ENCODE measurements around the gene WWP2.

WWP2 gene

DNA sequence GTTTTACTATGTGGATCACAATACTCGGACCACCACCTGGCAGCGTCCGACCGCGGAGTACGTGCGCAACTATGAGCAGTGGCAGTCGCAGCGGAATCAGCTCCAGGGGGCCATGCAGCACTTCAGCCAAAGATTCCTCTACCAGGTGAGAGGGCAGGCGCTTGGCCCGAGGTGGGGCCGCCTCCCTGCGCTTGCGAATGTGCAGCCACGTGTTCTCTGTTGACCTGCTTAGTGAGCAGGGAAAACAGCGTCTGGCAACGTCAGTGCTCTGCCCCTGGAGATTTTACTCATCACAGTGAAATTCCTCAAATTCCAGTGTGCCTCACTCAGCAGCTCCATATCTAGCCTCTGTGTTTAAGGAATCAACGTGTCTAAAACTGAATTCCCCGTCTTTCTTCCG is 155.6 kb downstream of the WWP2 start:
- TF ChIP-seq Cebpa-rat (IDR thresholded peaks at IDR 0.05) = no peak
- Histone ChIP-seq H3K4me1 (peaks cover 0 to 9% (median 8%) of the 10 kb centered on the region in 10 experiments; a peak in 15 of 20 replicates), H3K9me3 (replicated peaks in 1 of 11) (no peaks in the 10 kb centered on the region), H3K27me3 (no peaks in the 10 kb centered on the region), H3K36me3 (peaks cover 4 to 86% (median 24%) of the 10 kb centered on the region in 11 experiments; a peak in 15 of 22 replicates), H3K9ac (no peak overlapping the region), H3K4me2 (no peak overlapping the region), H3K4me3 (no peak overlapping the region), H3K27ac (no peak overlapping the region), H4K20me1 (no peaks in the 10 kb centered on the region)

- Histone ChIP-seq H3K27me3 (no peaks in the 10 kb centered on the region), H3K4me1 (peaks cover 0 to 14% (median 12%) of the 10 kb centered on the region in 10 experiments; a peak in 15 of 20 replicates), H3K36me3 (peaks cover 4 to 84% (median 24%) of the 10 kb centered on the region in 11 experiments; a peak in 15 of 22 replicates), H3K4me2 (no peak overlapping the region), H4K20me1 (no peaks in the 10 kb centered on the region), H3K9me3 (replicated peaks in 1 of 11) (no peaks in the 10 kb centered on the region), H3K4me3 (no peak overlapping the region), H3K9ac (no peak overlapping the region), H3K27ac (no peak overlapping the region)
- no peak for TF ChIP-seq Cebpa-rat (IDR thresholded peaks at IDR 0.05)
These were observed 156.1 kb downstream of the WWP2 start for GRCh38 chr16:69918241-69918640.

GRCh38 chr16:69921127-69921526 is 159.0 kb downstream of the WWP2 start:
- Histone ChIP-seq H3K9ac (no peak overlapping the region), H3K4me1 (peaks cover under 1 to 42% (median 36%) of the 10 kb centered on the region in 10 experiments; a peak in 17 of 20 replicates), H4K20me1 (peaks cover 0 to 23% (median 0%) of the 10 kb centered on the region in 11 experiments; a peak in 5 of 22 replicates), H3K4me3 (no peak overlapping the region), H3K4me2 (no peak overlapping the region), H3K9me3 (replicated peaks in 1 of 11) (no peaks in the 10 kb centered on the region), H3K27ac (no peak overlapping the region), H3K36me3 (peaks cover 4 to 77% (median 25%) of the 10 kb centered on the region in 11 experiments; a peak in 15 of 22 replicates), H3K27me3 (0 out of 22 replicates have a peak, but pooled peaks cover 0 to 4% (median 0%) of the 10 kb centered on the region in 11 experiments)
- no peak for TF ChIP-seq Cebpa-rat (IDR thresholded peaks at IDR 0.05)

- Histone ChIP-seq H4K20me1 (peaks cover 0 to 33% (median 0%) of the 10 kb centered on the region in 11 experiments; a peak in 9 of 22 replicates), H3K4me3 (no peak overlapping the region), H3K27ac (no peak overlapping the region), H3K9ac (no peak overlapping the region), H3K9me3 (replicated peaks in 1 of 11) (no peaks in the 10 kb centered on the region), H3K36me3 (peaks cover 4 to 77% (median 30%) of the 10 kb centered on the region in 11 experiments; a peak in 15 of 22 replicates), H3K4me1 (peaks cover 11 to 53% (median 47%) of the 10 kb centered on the region in 10 experiments), H3K27me3 (0 out of 22 replicates have a peak, but pooled peaks cover 0 to 4% (median 0%) of the 10 kb centered on the region in 11 experiments), H3K4me2 (peak overlapping the region in 8 of 11 experiments; percentile 18 to 68 (median 51); a peak in 14 of 22 replicates)
- no peak for TF ChIP-seq Cebpa-rat (IDR thresholded peaks at IDR 0.05)
These were observed 160.1 kb downstream of the WWP2 start for GRCh38 chr16:69922200-69922599.

DNA sequence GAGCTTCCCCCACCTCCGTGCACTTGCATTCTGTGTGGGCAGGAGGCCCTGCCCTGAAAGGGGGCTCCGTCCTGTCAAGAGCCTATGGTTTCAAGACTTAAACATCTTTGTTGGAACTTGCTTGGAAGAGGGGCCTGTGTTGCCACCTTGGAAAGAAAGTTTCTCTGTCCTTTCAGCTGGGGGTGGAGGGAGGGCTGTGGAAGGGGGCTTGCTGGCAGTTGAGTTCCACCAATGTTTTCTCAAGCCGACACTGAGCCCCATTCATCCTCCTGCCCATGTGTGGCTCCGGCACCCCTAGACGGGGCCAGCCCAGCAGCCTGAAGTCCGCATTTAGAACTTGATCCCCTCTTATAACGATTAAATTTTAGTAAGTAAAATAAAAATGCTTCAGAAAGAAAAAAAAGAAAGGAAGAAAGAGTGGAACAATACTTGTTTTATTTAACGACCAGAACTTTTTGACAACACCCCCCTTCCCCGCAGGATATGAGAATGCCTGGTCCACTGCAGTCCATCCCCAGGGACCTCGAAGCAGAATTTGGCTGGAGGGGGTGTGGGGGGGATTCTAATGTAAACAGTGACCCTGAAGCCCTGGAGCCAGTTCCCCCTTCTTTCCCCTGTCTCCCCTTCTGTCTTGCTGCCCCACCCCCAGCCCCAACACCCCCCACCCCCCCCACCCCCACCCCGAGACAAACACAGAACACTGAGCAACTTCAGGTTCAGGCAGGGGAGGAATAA is 162.1 kb downstream of the WWP2 start:
- H3K4me2 ChIP-seq = peak overlapping the region in 9 of 11 experiments; percentile 15 to 89 (median 59); a peak in 17 of 22 replicates
- H3K9ac ChIP-seq = peak overlapping the region in 3 of 11 experiments; percentile 1 to 44 (median 37); a peak in 3 of 22 replicates

DNA sequence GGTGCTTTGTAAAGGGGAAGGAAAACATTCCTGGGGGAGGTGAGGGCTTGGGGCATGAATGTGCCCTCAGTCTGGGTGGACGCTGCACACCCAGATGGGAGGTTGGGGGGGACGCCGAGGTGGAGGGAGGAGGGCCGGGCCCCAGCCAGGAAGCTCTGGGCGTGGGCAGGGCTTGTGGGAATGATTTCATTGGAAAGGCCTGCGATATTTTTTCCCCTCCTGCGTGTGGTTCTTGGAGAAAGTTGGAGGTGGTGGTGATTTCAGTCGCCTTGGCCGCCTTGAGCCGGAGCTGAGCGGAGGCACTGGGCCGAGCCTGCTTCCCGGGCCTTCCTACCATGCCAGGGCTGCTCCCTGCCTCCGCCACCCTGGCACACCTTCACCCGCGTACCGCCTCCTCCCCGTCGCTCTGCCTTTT is 162.7 kb downstream of the WWP2 start:
- H3K9me3 ChIP-seq (replicated peaks in 1 of 11) = no peaks in the 10 kb centered on the region
- H3K4me2 ChIP-seq = peak overlapping the region in 7 of 11 experiments; percentile 22 to 90 (median 59); a peak in 11 of 22 replicates
- peaks cover 3 to 78% (median 22%) of the 10 kb centered on the region in 11 experiments; a peak in 14 of 22 replicates for H3K36me3 ChIP-seq
- H3K27ac ChIP-seq = no peak overlapping the region
- H4K20me1 ChIP-seq = peaks cover 0 to 59% (median 0%) of the 10 kb centered on the region in 11 experiments; a peak in 10 of 22 replicates
- no peak overlapping the region for H3K4me3 ChIP-seq
- 0 out of 22 replicates have a peak, but pooled peaks cover 0 to 4% (median 0%) of the 10 kb centered on the region in 11 experiments for H3K27me3 ChIP-seq
- no peak overlapping the region for H3K9ac ChIP-seq
- TF ChIP-seq Cebpa-rat (IDR thresholded peaks at IDR 0.05) = no peak
- H3K4me1 ChIP-seq = peaks cover 14 to 79% (median 72%) of the 10 kb centered on the region in 10 experiments

More for the DNA sequence above, 162.1 kb downstream of the WWP2 start:
- H3K27me3 ChIP-seq = 0 out of 22 replicates have a peak, but pooled peaks cover 0 to 4% (median 0%) of the 10 kb centered on the region in 11 experiments
- peaks cover 14 to 73% (median 66%) of the 10 kb centered on the region in 10 experiments for H3K4me1 ChIP-seq
- H3K27ac ChIP-seq = peak overlapping the region in 4 of 11 experiments; percentile 13 to 45 (median 40); a peak in 7 of 22 replicates
- peaks cover 0 to 53% (median 0%) of the 10 kb centered on the region in 11 experiments; a peak in 9 of 22 replicates for H4K20me1 ChIP-seq
- H3K4me3 ChIP-seq = no peak overlapping the region
- H3K36me3 ChIP-seq = peaks cover 0 to 78% (median 16%) of the 10 kb centered on the region in 11 experiments; a peak in 13 of 22 replicates
- TF ChIP-seq Cebpa-rat (IDR thresholded peaks at IDR 0.05) = no peak
- H3K9me3 ChIP-seq (replicated peaks in 1 of 11) = no peaks in the 10 kb centered on the region

GRCh38 chr16:69925311-69925710 is 163.2 kb downstream of the WWP2 start:
- H4K20me1 ChIP-seq = peaks cover 0 to 65% (median 0%) of the 10 kb centered on the region in 11 experiments; a peak in 10 of 22 replicates
- peak overlapping the region in 7 of 11 experiments; percentile 22 to 90 (median 59); a peak in 10 of 22 replicates for H3K4me2 ChIP-seq
- no peak overlapping the region for H3K27ac ChIP-seq
- H3K36me3 ChIP-seq = peaks cover 6 to 78% (median 27%) of the 10 kb centered on the region in 11 experiments; a peak in 14 of 22 replicates
- peaks cover 14 to 82% (median 72%) of the 10 kb centered on the region in 10 experiments for H3K4me1 ChIP-seq
- no peak overlapping the region for H3K9ac ChIP-seq
- H3K27me3 ChIP-seq = 0 out of 22 replicates have a peak, but pooled peaks cover 0 to 4% (median 0%) of the 10 kb centered on the region in 11 experiments
- H3K9me3 ChIP-seq (replicated peaks in 1 of 11) = no peaks in the 10 kb centered on the region
- no peak for TF ChIP-seq Cebpa-rat (IDR thresholded peaks at IDR 0.05)
- H3K4me3 ChIP-seq = no peak overlapping the region

DNA sequence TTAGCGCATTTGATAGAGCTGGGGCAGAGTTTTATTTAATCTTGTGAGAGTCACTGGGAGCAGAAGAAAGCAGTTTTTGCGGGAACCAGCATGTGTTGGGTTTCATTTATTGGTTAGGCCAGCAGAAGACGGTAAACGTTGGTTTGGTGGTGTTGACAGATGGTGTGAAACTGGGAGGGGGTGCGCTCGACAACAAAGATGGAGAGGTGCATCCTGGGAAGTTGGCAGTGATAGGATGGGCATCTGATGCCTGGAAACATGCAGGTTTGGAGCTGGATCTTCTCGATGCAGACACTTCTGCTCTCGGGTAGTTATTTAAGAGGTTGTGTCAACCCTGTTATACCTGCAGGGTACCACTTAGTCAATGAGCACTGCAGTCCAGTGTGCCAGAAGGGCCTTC is 164.1 kb downstream of the WWP2 start:
- H3K9me3 ChIP-seq (replicated peaks in 1 of 11) = no peaks in the 10 kb centered on the region
- peaks cover 10 to 78% (median 31%) of the 10 kb centered on the region in 11 experiments; a peak in 19 of 22 replicates for H3K36me3 ChIP-seq
- H3K4me1 ChIP-seq = peaks cover 14 to 82% (median 72%) of the 10 kb centered on the region in 10 experiments
- peak overlapping the region; percentile 40 to 90 (median 65); a peak in 19 of 22 replicates for H3K4me2 ChIP-seq
- no peak for TF ChIP-seq Cebpa-rat (IDR thresholded peaks at IDR 0.05)
- H4K20me1 ChIP-seq = peaks cover 0 to 68% (median 0%) of the 10 kb centered on the region in 11 experiments; a peak in 10 of 22 replicates
- H3K27me3 ChIP-seq = 0 out of 22 replicates have a peak, but pooled peaks cover 0 to 4% (median 0%) of the 10 kb centered on the region in 11 experiments
- peak overlapping the region in 1 of 11 experiments; percentile 48; a peak in 1 of 22 replicates for H3K9ac ChIP-seq
- no peak overlapping the region for H3K4me3 ChIP-seq
- no peak overlapping the region for H3K27ac ChIP-seq

Measured in BLaER1 treated with 17β-estradiol and CSF1 and Interleukin-3, amounts not matched to agents 10 nM and 100 nM (cell line).